Measurements from ENCODE around the gene ATP5MK. TPM values are rescaled to one million over a fixed set of nuclear protein-coding genes. Genes with fewer than 3 reads are reported as not detected.

Gene ATP5MK
- 100 to 1,000 TPM; 451 to 452 TPM for total RNA-seq

GRCh38 chr10:103396067-103396788 lies at the start of gene ATP5MK, which contains the start of gene PDCD11:
TSS of gene ATP5MK (minus strand) at chr10:103396475. CDS start at chr10:103392457, 4,018 bp downstream.
TSS of gene PDCD11 (plus strand) at chr10:103396626. CDS start at chr10:103398427, 1,801 bp downstream.
- peaks cover 42% of the 10 kb centered on the region for H3K4me1 Mint-ChIP-seq
- H3K4me3 Mint-ChIP-seq = peak within 1 kb of the TSS; percentile 91
- H3K27ac Mint-ChIP-seq = peak within 1 kb of the TSS; percentile 96
- no peaks in the 10 kb centered on the region for H3K9me3 Mint-ChIP-seq
- peaks cover 59% of the 10 kb centered on the region for H3K36me3 Mint-ChIP-seq
- H3K27me3 Mint-ChIP-seq = no peaks in the 10 kb centered on the region
- DNase-seq = peak; percentile 95

GRCh38 chr10:103445366-103445765 lies 49.1 kb upstream of the ATP5MK start:
- H3K4me1 Mint-ChIP-seq = peaks cover 13% of the 10 kb centered on the region
- H3K36me3 Mint-ChIP-seq = peaks cover 17% of the 10 kb centered on the region
- DNase-seq = no peak
- H3K4me3 Mint-ChIP-seq = no peak overlapping the region
- H3K27me3 Mint-ChIP-seq = no peaks in the 10 kb centered on the region
- no peaks in the 10 kb centered on the region for H3K9me3 Mint-ChIP-seq
- H3K27ac Mint-ChIP-seq = no peak overlapping the region

- Mint-ChIP-seq H3K27ac (no peak overlapping the region), H3K4me3 (no peak overlapping the region), H3K36me3 (peaks cover 21% of the 10 kb centered on the region), H3K4me1 (peaks cover 7% of the 10 kb centered on the region), H3K27me3 (no peaks in the 10 kb centered on the region), H3K9me3 (no peaks in the 10 kb centered on the region)
- no peak for DNase-seq
Observed at GRCh38 chr10:103444478-103444877, 48.2 kb upstream of the ATP5MK start.

GRCh38 chr10:103443475-103444185 lies 47.4 kb upstream of the ATP5MK start:
- H3K4me1 Mint-ChIP-seq = peaks cover 4% of the 10 kb centered on the region
- H3K27ac Mint-ChIP-seq = no peak overlapping the region
- no peaks in the 10 kb centered on the region for H3K27me3 Mint-ChIP-seq
- H3K36me3 Mint-ChIP-seq = peaks cover 20% of the 10 kb centered on the region
- no peak overlapping the region for H3K4me3 Mint-ChIP-seq
- DNase-seq = no peak
- H3K9me3 Mint-ChIP-seq = no peaks in the 10 kb centered on the region

- DNase-seq = no peak
- H3K27ac Mint-ChIP-seq = no peak overlapping the region
Observed at GRCh38 chr10:103442031-103442461, 45.8 kb upstream of the ATP5MK start.

GRCh38 chr10:103441611-103442010 lies 45.3 kb upstream of the ATP5MK start:
- Mint-ChIP-seq H3K27me3 (no peaks in the 10 kb centered on the region), H3K36me3 (peaks cover 29% of the 10 kb centered on the region), H3K4me3 (no peak overlapping the region), H3K4me1 (peaks cover 4% of the 10 kb centered on the region), H3K27ac (no peak overlapping the region), H3K9me3 (no peaks in the 10 kb centered on the region)
- no peak for DNase-seq

More at GRCh38 chr10:103442031-103442461, 45.8 kb upstream of the ATP5MK start:
- Mint-ChIP-seq H3K36me3 (peaks cover 26% of the 10 kb centered on the region), H3K27me3 (no peaks in the 10 kb centered on the region), H3K4me3 (no peak overlapping the region), H3K4me1 (peaks cover 4% of the 10 kb centered on the region), H3K9me3 (no peaks in the 10 kb centered on the region)

GRCh38 chr10:103441206-103441605 lies 44.9 kb upstream of the ATP5MK start:
- DNase-seq = no peak
- Mint-ChIP-seq H3K4me3 (no peak overlapping the region), H3K36me3 (peaks cover 28% of the 10 kb centered on the region), H3K4me1 (peaks cover 4% of the 10 kb centered on the region), H3K27ac (no peak overlapping the region), H3K27me3 (no peaks in the 10 kb centered on the region), H3K9me3 (no peaks in the 10 kb centered on the region)

- no peak overlapping the region for H3K4me3 Mint-ChIP-seq
- no peaks in the 10 kb centered on the region for H3K9me3 Mint-ChIP-seq
- peaks cover 26% of the 10 kb centered on the region for H3K36me3 Mint-ChIP-seq
- no peak overlapping the region for H3K27ac Mint-ChIP-seq
- H3K4me1 Mint-ChIP-seq = peaks cover 4% of the 10 kb centered on the region
- DNase-seq = no peak
- no peaks in the 10 kb centered on the region for H3K27me3 Mint-ChIP-seq
Observed at GRCh38 chr10:103440416-103440815, 44.1 kb upstream of the ATP5MK start.

- Mint-ChIP-seq H3K27ac (peak overlapping the region; percentile 12), H3K36me3 (peaks cover 29% of the 10 kb centered on the region), H3K4me1 (peaks cover 1% of the 10 kb centered on the region), H3K9me3 (no peaks in the 10 kb centered on the region), H3K4me3 (no peak overlapping the region), H3K27me3 (no peaks in the 10 kb centered on the region)
- DNase-seq = no peak
Observed at GRCh38 chr10:103439776-103440175, 43.5 kb upstream of the ATP5MK start.

GRCh38 chr10:103433858-103434257 lies 37.6 kb upstream of the ATP5MK start:
- no peak for DNase-seq
- Mint-ChIP-seq H3K4me3 (no peak overlapping the region), H3K9me3 (no peaks in the 10 kb centered on the region), H3K36me3 (peaks cover 47% of the 10 kb centered on the region), H3K4me1 (peaks cover 13% of the 10 kb centered on the region), H3K27ac (no peak overlapping the region), H3K27me3 (no peaks in the 10 kb centered on the region)

GRCh38 chr10:103431902-103432301 lies 35.6 kb upstream of the ATP5MK start:
- Mint-ChIP-seq H3K27me3 (no peaks in the 10 kb centered on the region), H3K4me3 (no peak overlapping the region), H3K27ac (no peak overlapping the region), H3K36me3 (peaks cover 50% of the 10 kb centered on the region), H3K4me1 (peaks cover 30% of the 10 kb centered on the region), H3K9me3 (no peaks in the 10 kb centered on the region)
- no peak for DNase-seq

GRCh38 chr10:103429647-103430046 lies 33.4 kb upstream of the ATP5MK start:
- Mint-ChIP-seq H3K4me3 (no peak overlapping the region), H3K27ac (peak overlapping the region; percentile 74), H3K36me3 (peaks cover 50% of the 10 kb centered on the region), H3K9me3 (no peaks in the 10 kb centered on the region), H3K4me1 (peaks cover 32% of the 10 kb centered on the region), H3K27me3 (no peaks in the 10 kb centered on the region)
- no peak for DNase-seq

- H3K27me3 Mint-ChIP-seq = no peaks in the 10 kb centered on the region
- DNase-seq = no peak
- H3K4me1 Mint-ChIP-seq = peaks cover 32% of the 10 kb centered on the region
- H3K9me3 Mint-ChIP-seq = no peaks in the 10 kb centered on the region
- H3K27ac Mint-ChIP-seq = no peak overlapping the region
- H3K4me3 Mint-ChIP-seq = no peak overlapping the region
- H3K36me3 Mint-ChIP-seq = peaks cover 50% of the 10 kb centered on the region
Observed at GRCh38 chr10:103428989-103429643, 32.8 kb upstream of the ATP5MK start.

- Mint-ChIP-seq H3K27ac (no peak overlapping the region), H3K4me3 (no peak overlapping the region), H3K27me3 (no peaks in the 10 kb centered on the region), H3K36me3 (peaks cover 53% of the 10 kb centered on the region), H3K4me1 (peaks cover 32% of the 10 kb centered on the region), H3K9me3 (no peaks in the 10 kb centered on the region)
- no peak for DNase-seq
Observed at GRCh38 chr10:103427866-103428265, 31.6 kb upstream of the ATP5MK start.

GRCh38 chr10:103423748-103424147 lies 27.5 kb upstream of the ATP5MK start:
- Mint-ChIP-seq H3K9me3 (no peaks in the 10 kb centered on the region), H3K27ac (no peak overlapping the region), H3K27me3 (no peaks in the 10 kb centered on the region), H3K36me3 (peaks cover 46% of the 10 kb centered on the region), H3K4me1 (peaks cover 19% of the 10 kb centered on the region), H3K4me3 (no peak overlapping the region)
- no peak for DNase-seq

Data from activated naive CD8-positive, alpha-beta T cell treated with anti-CD3 and anti-CD28 coated beads for 36 hours (primary cell).